ENCODE measurements around the gene IKZF3. TPM values are rescaled to one million over a fixed set of nuclear protein-coding genes. Genes with fewer than 3 reads are reported as not detected.

Gene IKZF3
- total and polyA plus RNA-seq, 10 of the 15 experiments (the other 5 are each of a cell fraction or from before 2014, with no cell fraction given) = 5.5 to 98.2 (median 47.6) TPM

DNA sequence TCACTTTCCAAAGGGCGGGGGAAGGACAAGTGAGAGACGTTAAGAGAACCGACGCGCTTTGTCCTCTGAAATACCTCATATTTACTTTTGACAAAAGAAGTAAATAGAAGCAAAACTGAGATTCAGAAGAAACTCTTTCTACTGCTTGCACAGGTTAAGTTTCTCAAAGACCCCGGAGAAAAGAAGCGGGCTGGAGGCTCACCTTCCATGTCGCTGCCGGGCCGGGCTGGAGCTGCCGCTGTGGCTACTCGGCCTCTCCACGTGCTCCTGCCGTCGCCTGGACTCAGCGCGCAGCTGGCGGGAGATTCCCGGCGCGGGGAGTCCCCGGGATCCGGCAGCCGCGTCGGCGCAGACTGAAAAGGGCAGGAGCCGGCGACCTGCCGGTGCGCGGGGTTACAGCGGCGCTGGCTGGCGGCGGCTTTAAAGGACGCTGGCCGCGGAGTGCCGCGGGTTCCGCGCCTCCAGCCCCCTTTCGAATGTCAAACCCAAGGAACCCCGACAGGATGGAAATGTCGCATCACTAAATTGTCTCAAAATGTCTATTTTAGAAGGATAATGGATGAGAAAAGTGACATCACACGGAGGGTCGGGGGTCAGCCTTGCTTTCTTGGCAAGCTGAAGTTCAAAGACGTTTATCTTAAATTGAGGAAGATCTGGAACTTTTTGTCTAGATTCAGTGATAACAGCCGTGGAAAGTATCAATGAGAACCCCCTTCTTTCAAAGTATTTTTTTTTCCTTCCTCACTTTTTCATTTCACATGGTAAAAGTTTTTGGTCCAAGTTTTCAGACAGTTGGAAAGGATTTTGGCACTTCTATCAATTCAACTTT, at the start of gene IKZF3 (continued):
- TF ChIP-seq, protein P1, sequence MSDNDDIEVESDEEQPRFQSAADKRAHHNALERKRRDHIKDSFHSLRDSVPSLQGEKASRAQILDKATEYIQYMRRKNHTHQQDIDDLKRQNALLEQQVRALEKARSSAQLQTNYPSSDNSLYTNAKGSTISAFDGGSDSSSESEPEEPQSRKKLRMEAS (IDR thresholded peaks at IDR 0.05; ENCODE audit: low read depth, low read length) = peak; percentile 98
- TF ChIP-seq STAT3 (IDR thresholded peaks at IDR 0.05; ENCODE audit: low read depth, low read length) (no peak), RELA (IDR thresholded peaks at IDR 0.05; ENCODE audit: borderline replicate concordance, partially characterized antibody) (peak; percentile 99), SRF (IDR thresholded peaks at IDR 0.05; ENCODE audit: low read depth in 2 of 2, low read length in 2 of 2) (peak; percentile 64 to 78; a peak in 3 of 4 replicates), RFX5 (IDR thresholded peaks at IDR 0.05; ENCODE audit: low read depth, low read length) (no peak), NBN (IDR thresholded peaks at IDR 0.05) (peak; percentile 41), TAF1 (IDR thresholded peaks at IDR 0.05; ENCODE audit: borderline replicate concordance, low read depth, low read length) (peak; percentile 83), WRNIP1 (IDR thresholded peaks at IDR 0.05; ENCODE audit: borderline replicate concordance, low read depth, low read length) (no peak), TCF3 (IDR thresholded peaks at IDR 0.05; ENCODE audit: borderline replicate concordance, insufficient read depth, low read depth, low read length) (peak; percentile 99), MTA3 (IDR thresholded peaks at IDR 0.05; ENCODE audit: borderline replicate concordance, low read length) (peak; percentile 43; the same call in 1 of the 2 replicates), RUNX3 (IDR thresholded peaks at IDR 0.05; ENCODE audit: low read length) (peak; percentile 56), PML (IDR thresholded peaks at IDR 0.05; ENCODE audit: low read length) (peak; percentile 57; the same call in 1 of the 2 replicates), SMAD5 (IDR thresholded peaks at IDR 0.05; ENCODE audit: low read depth) (0 out of 2 replicates have a peak, but pooled peaks have one; percentile 20)
- TF ChIP-seq, protein P2, sequence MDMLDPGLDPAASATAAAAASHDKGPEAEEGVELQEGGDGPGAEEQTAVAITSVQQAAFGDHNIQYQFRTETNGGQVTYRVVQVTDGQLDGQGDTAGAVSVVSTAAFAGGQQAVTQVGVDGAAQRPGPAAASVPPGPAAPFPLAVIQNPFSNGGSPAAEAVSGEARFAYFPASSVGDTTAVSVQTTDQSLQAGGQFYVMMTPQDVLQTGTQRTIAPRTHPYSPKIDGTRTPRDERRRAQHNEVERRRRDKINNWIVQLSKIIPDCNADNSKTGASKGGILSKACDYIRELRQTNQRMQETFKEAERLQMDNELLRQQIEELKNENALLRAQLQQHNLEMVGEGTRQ (IDR thresholded peaks at IDR 0.05; ENCODE audit: borderline replicate concordance, low read depth, low read length) = peak; percentile 26; the same call in 1 of the 2 replicates
- TF ChIP-seq, protein P3, sequence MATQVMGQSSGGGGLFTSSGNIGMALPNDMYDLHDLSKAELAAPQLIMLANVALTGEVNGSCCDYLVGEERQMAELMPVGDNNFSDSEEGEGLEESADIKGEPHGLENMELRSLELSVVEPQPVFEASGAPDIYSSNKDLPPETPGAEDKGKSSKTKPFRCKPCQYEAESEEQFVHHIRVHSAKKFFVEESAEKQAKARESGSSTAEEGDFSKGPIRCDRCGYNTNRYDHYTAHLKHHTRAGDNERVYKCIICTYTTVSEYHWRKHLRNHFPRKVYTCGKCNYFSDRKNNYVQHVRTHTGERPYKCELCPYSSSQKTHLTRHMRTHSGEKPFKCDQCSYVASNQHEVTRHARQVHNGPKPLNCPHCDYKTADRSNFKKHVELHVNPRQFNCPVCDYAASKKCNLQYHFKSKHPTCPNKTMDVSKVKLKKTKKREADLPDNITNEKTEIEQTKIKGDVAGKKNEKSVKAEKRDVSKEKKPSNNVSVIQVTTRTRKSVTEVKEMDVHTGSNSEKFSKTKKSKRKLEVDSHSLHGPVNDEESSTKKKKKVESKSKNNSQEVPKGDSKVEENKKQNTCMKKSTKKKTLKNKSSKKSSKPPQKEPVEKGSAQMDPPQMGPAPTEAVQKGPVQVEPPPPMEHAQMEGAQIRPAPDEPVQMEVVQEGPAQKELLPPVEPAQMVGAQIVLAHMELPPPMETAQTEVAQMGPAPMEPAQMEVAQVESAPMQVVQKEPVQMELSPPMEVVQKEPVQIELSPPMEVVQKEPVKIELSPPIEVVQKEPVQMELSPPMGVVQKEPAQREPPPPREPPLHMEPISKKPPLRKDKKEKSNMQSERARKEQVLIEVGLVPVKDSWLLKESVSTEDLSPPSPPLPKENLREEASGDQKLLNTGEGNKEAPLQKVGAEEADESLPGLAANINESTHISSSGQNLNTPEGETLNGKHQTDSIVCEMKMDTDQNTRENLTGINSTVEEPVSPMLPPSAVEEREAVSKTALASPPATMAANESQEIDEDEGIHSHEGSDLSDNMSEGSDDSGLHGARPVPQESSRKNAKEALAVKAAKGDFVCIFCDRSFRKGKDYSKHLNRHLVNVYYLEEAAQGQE (IDR thresholded peaks at IDR 0.05; ENCODE audit: low read depth, low read length) = 0 out of 2 replicates have a peak, but pooled peaks have one; percentile 48
- TF ChIP-seq, protein P4, sequence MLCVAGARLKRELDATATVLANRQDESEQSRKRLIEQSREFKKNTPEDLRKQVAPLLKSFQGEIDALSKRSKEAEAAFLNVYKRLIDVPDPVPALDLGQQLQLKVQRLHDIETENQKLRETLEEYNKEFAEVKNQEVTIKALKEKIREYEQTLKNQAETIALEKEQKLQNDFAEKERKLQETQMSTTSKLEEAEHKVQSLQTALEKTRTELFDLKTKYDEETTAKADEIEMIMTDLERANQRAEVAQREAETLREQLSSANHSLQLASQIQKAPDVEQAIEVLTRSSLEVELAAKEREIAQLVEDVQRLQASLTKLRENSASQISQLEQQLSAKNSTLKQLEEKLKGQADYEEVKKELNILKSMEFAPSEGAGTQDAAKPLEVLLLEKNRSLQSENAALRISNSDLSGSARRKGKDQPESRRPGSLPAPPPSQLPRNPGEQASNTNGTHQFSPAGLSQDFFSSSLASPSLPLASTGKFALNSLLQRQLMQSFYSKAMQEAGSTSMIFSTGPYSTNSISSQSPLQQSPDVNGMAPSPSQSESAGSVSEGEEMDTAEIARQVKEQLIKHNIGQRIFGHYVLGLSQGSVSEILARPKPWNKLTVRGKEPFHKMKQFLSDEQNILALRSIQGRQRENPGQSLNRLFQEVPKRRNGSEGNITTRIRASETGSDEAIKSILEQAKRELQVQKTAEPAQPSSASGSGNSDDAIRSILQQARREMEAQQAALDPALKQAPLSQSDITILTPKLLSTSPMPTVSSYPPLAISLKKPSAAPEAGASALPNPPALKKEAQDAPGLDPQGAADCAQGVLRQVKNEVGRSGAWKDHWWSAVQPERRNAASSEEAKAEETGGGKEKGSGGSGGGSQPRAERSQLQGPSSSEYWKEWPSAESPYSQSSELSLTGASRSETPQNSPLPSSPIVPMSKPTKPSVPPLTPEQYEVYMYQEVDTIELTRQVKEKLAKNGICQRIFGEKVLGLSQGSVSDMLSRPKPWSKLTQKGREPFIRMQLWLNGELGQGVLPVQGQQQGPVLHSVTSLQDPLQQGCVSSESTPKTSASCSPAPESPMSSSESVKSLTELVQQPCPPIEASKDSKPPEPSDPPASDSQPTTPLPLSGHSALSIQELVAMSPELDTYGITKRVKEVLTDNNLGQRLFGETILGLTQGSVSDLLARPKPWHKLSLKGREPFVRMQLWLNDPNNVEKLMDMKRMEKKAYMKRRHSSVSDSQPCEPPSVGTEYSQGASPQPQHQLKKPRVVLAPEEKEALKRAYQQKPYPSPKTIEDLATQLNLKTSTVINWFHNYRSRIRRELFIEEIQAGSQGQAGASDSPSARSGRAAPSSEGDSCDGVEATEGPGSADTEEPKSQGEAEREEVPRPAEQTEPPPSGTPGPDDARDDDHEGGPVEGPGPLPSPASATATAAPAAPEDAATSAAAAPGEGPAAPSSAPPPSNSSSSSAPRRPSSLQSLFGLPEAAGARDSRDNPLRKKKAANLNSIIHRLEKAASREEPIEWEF (IDR thresholded peaks at IDR 0.05; ENCODE audit: insufficient replicate concordance, low read depth, low read length) = peak; percentile 23
- TF ChIP-seq, protein P5, sequence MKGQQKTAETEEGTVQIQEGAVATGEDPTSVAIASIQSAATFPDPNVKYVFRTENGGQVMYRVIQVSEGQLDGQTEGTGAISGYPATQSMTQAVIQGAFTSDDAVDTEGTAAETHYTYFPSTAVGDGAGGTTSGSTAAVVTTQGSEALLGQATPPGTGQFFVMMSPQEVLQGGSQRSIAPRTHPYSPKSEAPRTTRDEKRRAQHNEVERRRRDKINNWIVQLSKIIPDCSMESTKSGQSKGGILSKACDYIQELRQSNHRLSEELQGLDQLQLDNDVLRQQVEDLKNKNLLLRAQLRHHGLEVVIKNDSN (IDR thresholded peaks at IDR 0.05; ENCODE audit: borderline replicate concordance, extremely low read length, insufficient read depth, low read depth, low read length) = peak; percentile 54
